ENCODE data around the gene PDIA5. TPM values are rescaled to one million over a fixed set of nuclear protein-coding genes. Genes with fewer than 3 reads are reported as not detected.

Gene PDIA5
- total RNA-seq, 4 donors from 2014 or later: 3.9 to 13.0 (median 12.0) TPM

- Histone ChIP-seq H3K27ac (no peak overlapping the region), H3K4me1 (peaks cover 0 to 7% (median 2%) of the 10 kb centered on the region in 3 donors), H3K9me3 (no peaks in the 10 kb centered on the region), H3K4me3 (no peak overlapping the region), H3K27me3 (peaks cover 0 to 79% (median under 1%) of the 10 kb centered on the region in 4 donors), H3K36me3 (no peaks in the 10 kb centered on the region)
- no peak for DNase-seq
- 88% methylated on average over 4 to 7 of the region's 7 CpGs for WGBS, 2 donors
- TF ChIP-seq CTCF (IDR thresholded peaks at IDR 0.05): no peak
- TF ChIP-seq POLR2A (IDR thresholded peaks at IDR 0.05): no peak
- intact Hi-C loops (cut with DNase I): loop anchor here (10.0 kb wide), 2 partner anchors 77 to 267 kb away; no protein-coding TSS in a partner anchor
These were observed 45.4 kb upstream of the PDIA5 start for GRCh38 chr3:123021388-123021787.

GRCh38 chr3:123021996-123022510 is 44.8 kb upstream of the PDIA5 start:
- peaks cover 4 to 13% (median 9%) of the 10 kb centered on the region in 3 donors for H3K4me1 ChIP-seq
- intact Hi-C loops (cut with DNase I): loop anchor here (10.0 kb wide), 2 partner anchors 77 to 267 kb away; no protein-coding TSS in a partner anchor
- no peak for DNase-seq
- H3K27ac ChIP-seq: no peak overlapping the region
- TF ChIP-seq CTCF (IDR thresholded peaks at IDR 0.05) (no peak), POLR2A (IDR thresholded peaks at IDR 0.05) (no peak)
- H3K27me3 ChIP-seq: peaks cover 2 to 86% (median 4%) of the 10 kb centered on the region in 4 donors
- H3K36me3 ChIP-seq: no peaks in the 10 kb centered on the region
- WGBS, 2 donors: 81 to 84% methylated on average over 7 of the region's 7 CpGs
- H3K9me3 ChIP-seq: no peaks in the 10 kb centered on the region
- no peak overlapping the region for H3K4me3 ChIP-seq

- Histone ChIP-seq H3K4me1 (peaks cover 9 to 33% (median 23%) of the 10 kb centered on the region in 3 donors), H3K27me3 (peaks cover 8 to 94% (median 13%) of the 10 kb centered on the region in 4 donors), H3K4me3 (no peak overlapping the region), H3K9me3 (no peaks in the 10 kb centered on the region), H3K27ac (no peak overlapping the region), H3K36me3 (no peaks in the 10 kb centered on the region)
- intact Hi-C loops (cut with DNase I): loop anchor here (10.0 kb wide), 2 partner anchors 79 to 269 kb away; no protein-coding TSS in a partner anchor
- 94 to 100% methylated on average over 1 of the region's 1 CpG for WGBS, 2 donors
- DNase-seq: no peak
- no peak for TF ChIP-seq POLR2A (IDR thresholded peaks at IDR 0.05)
- no peak for TF ChIP-seq CTCF (IDR thresholded peaks at IDR 0.05)
These were observed 42.8 kb upstream of the PDIA5 start for GRCh38 chr3:123024056-123024455.

GRCh38 chr3:123025642-123026521 is 40.9 kb upstream of the PDIA5 start:
- 42 to 48% methylated on average over 15 to 16 of the region's 33 CpGs for WGBS, 2 donors
- Histone ChIP-seq H3K36me3 (no peaks in the 10 kb centered on the region), H3K27ac (peak overlapping the region in 1 of 4 donors; percentile 3), H3K4me1 (peaks cover 9 to 36% (median 23%) of the 10 kb centered on the region in 3 donors), H3K4me3 (peak overlapping the region; percentile 43 to 75 (median 52)), H3K9me3 (no peaks in the 10 kb centered on the region), H3K27me3 (peaks cover 8 to 95% (median 16%) of the 10 kb centered on the region in 4 donors)
- no peak for TF ChIP-seq CTCF (IDR thresholded peaks at IDR 0.05)
- TF ChIP-seq POLR2A (IDR thresholded peaks at IDR 0.05): no peak
- no peak for DNase-seq
- intact Hi-C loops (cut with DNase I): loop anchor here (10.0 kb wide), 2 partner anchors 81 to 271 kb away; no protein-coding TSS in a partner anchor

Measured in esophagus squamous epithelium (tissue), 5 donors.